ENCODE results near the gene EFCAB6.

Gene EFCAB6

GRCh38 chr22:43553451-43554258, 258.4 kb downstream of the EFCAB6 start:
- DNase-seq (ENCODE audit: low spot score): no peak
- no peak for TF ChIP-seq CTCF (IDR thresholded peaks at IDR 0.05; ENCODE audit: extremely low read depth, insufficient read depth, missing control alignments)
- in situ Hi-C loops (cut with MboI; ENCODE audit: low pct_unique_long_range_greater_than_20kb, low sequenced_read_pairs, unreplicated experiment): no loop called here

GRCh38 chr22:43550672-43551071, 261.4 kb downstream of the EFCAB6 start:
- in situ Hi-C loops (cut with MboI; ENCODE audit: low pct_unique_long_range_greater_than_20kb, low sequenced_read_pairs, unreplicated experiment): no loop called here
- no peak for TF ChIP-seq CTCF (IDR thresholded peaks at IDR 0.05; ENCODE audit: extremely low read depth, insufficient read depth, missing control alignments)
- DNase-seq (ENCODE audit: low spot score): no peak

GRCh38 chr22:43550024-43550620, 262.0 kb downstream of the EFCAB6 start:
- TF ChIP-seq CTCF (IDR thresholded peaks at IDR 0.05; ENCODE audit: extremely low read depth, insufficient read depth, missing control alignments): no peak
- DNase-seq (ENCODE audit: low spot score): no peak
- in situ Hi-C loops (cut with MboI; ENCODE audit: low pct_unique_long_range_greater_than_20kb, low sequenced_read_pairs, unreplicated experiment): no loop called here

- in situ Hi-C loops (cut with MboI; ENCODE audit: low pct_unique_long_range_greater_than_20kb, low sequenced_read_pairs, unreplicated experiment): no loop called here
- no peak for TF ChIP-seq CTCF (IDR thresholded peaks at IDR 0.05; ENCODE audit: extremely low read depth, insufficient read depth, missing control alignments)
- DNase-seq (ENCODE audit: low spot score): no peak
These were observed 265.9 kb downstream of the EFCAB6 start for GRCh38 chr22:43546186-43546585.

- no peak for TF ChIP-seq CTCF (IDR thresholded peaks at IDR 0.05; ENCODE audit: extremely low read depth, insufficient read depth, missing control alignments)
- no peak for DNase-seq (ENCODE audit: low spot score)
- in situ Hi-C loops (cut with MboI; ENCODE audit: low pct_unique_long_range_greater_than_20kb, low sequenced_read_pairs, unreplicated experiment): no loop called here
These were observed 267.8 kb downstream of the EFCAB6 start for GRCh38 chr22:43544289-43544673.

- no peak for DNase-seq (ENCODE audit: low spot score)
- no peak for TF ChIP-seq CTCF (IDR thresholded peaks at IDR 0.05; ENCODE audit: extremely low read depth, insufficient read depth, missing control alignments)
- in situ Hi-C loops (cut with MboI; ENCODE audit: low pct_unique_long_range_greater_than_20kb, low sequenced_read_pairs, unreplicated experiment): no loop called here
These were observed 268.4 kb downstream of the EFCAB6 start for GRCh38 chr22:43543522-43544288.
